NCI-H510A treated with DMSO at 0.1 percent for 48 hours (cell line): Measurements from ENCODE around the gene AKT2.
"Not testable (repeated sequence)": the region's sequence is repeated elsewhere in the genome, so short reads cannot be mapped to it uniquely, and the experiment has no call there.

Source experiments
- DNase-seq: peaks from one replicate; lab custom pipeline; 2025; lab: John Stamatoyannopoulos, UW

The AKT2 gene

GRCh38 chr19:40284501-40285352 lies at the start of gene AKT2:
AKT2 (minus strand) TSS chr19:40285345; CDS start chr19:40265267, 20,078 bp downstream.
- peak; percentile 51 for DNase-seq

- not testable (repeated sequence) for DNase-seq
These were observed 47.9 kb upstream of the AKT2 start for GRCh38 chr19:40333083-40333482.

- DNase-seq, result no peak
These were observed 47.5 kb upstream of the AKT2 start for GRCh38 chr19:40332669-40333068.

GRCh38 chr19:40331052-40331451 lies 45.9 kb upstream of the AKT2 start:
- no peak for DNase-seq

- DNase-seq, result no peak
These were observed 41.1 kb upstream of the AKT2 start for GRCh38 chr19:40326201-40326600.

- no peak for DNase-seq
These were observed 38.6 kb upstream of the AKT2 start for GRCh38 chr19:40323705-40324104.

GRCh38 chr19:40322951-40323615 lies 37.9 kb upstream of the AKT2 start:
- DNase-seq, result no peak

- DNase-seq, result no peak
These were observed 37.1 kb upstream of the AKT2 start for GRCh38 chr19:40322271-40322610.

- DNase-seq, result no peak
These were observed 36.6 kb upstream of the AKT2 start for GRCh38 chr19:40321566-40322270.

GRCh38 chr19:40321076-40321475 lies 35.9 kb upstream of the AKT2 start:
- DNase-seq, result no peak

- no peak for DNase-seq
These were observed 35.4 kb upstream of the AKT2 start for GRCh38 chr19:40320558-40320935.

- DNase-seq, result no peak
These were observed 32.2 kb upstream of the AKT2 start for GRCh38 chr19:40317338-40317737.

GRCh38 chr19:40315812-40316470 lies 30.8 kb upstream of the AKT2 start:
- no peak for DNase-seq

GRCh38 chr19:40314656-40315055 lies 29.5 kb upstream of the AKT2 start:
- DNase-seq, result no peak

GRCh38 chr19:40313229-40313983 lies 28.3 kb upstream of the AKT2 start:
- no peak for DNase-seq

GRCh38 chr19:40312533-40312932 lies 27.4 kb upstream of the AKT2 start:
- no peak for DNase-seq

GRCh38 chr19:40309666-40310065 lies 24.5 kb upstream of the AKT2 start:
- DNase-seq, result no peak

- DNase-seq, result peak; percentile 69
These were observed 20.3 kb upstream of the AKT2 start for GRCh38 chr19:40305403-40305802.

- DNase-seq, result no peak
These were observed 19.2 kb upstream of the AKT2 start for GRCh38 chr19:40304306-40304705.

GRCh38 chr19:40303765-40304164 lies 18.6 kb upstream of the AKT2 start:
- no peak for DNase-seq

GRCh38 chr19:40302224-40303011 lies 17.3 kb upstream of the AKT2 start:
- DNase-seq, result no peak
